ENCODE measurements around the gene NISCH. TPM values are rescaled to one million over a fixed set of nuclear protein-coding genes. Genes with fewer than 3 reads are reported as not detected.

Gene NISCH
- total RNA-seq, 6 experiments from 2014 or later, result 46.4 to 62.5 (median 55.8) TPM

DNA sequence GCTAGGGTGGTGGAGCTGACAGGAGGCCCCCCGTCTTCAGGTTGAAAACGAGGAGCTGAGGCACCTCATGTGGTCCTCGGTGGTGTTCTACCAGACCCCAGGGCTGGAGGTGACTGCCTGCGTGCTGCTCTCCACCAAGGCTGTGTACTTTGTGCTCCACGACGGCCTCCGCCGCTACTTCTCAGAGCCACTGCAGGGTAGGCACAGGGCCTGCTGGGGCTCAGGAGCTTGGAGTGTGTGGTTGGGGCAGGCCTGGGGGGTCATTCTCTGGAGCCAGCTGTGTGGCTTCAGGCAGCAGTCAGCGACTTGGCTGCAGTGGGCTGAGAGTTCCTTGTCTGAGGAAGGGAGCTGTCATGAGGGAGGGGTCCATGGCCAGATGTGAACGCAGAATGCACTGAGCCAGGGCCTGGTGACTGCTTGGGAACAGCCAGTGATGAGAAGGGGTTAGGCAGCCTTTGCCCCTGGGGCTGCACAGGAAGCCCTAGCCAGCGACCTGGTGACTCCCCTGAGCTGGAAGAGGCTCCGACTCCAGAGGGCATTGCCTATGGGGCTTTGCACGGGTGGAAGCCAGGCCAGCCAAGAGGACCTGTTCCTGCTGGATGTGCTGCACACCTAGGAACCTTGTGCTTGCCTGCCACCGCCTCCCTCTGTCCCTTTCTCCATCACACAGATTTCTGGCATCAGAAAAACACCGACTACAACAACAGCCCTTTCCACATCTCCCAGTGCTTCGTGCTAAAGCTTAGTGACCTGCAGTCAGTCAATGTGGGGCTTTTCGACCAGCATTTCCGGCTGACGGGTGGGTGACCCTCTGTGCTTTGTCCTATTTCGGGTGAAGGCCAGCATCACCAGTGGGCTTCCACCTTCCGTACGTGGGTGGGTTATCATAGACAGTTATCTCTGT lies 34.9 kb downstream of the NISCH start:
- Mint-ChIP-seq H3K36me3 (ENCODE audit: low read depth) (peaks cover 12% of the 10 kb centered on the region), H3K27ac (peak overlapping the region; percentile 74; the same call in 1 of the 2 replicates)

GRCh38 chr3:52490939-52491526 lies 35.6 kb downstream of the NISCH start:
- Mint-ChIP-seq H3K27ac (peak overlapping the region; percentile 74; the same call in 1 of the 2 replicates), H3K36me3 (ENCODE audit: low read depth) (peaks cover 12% of the 10 kb centered on the region), H3K27me3 (ENCODE audit: insufficient read depth) (peaks cover 4% of the 10 kb centered on the region), H3K9me3 (no peaks in the 10 kb centered on the region), H3K4me3 (no peak overlapping the region), H3K4me1 (ENCODE audit: low read depth) (peaks cover 19% of the 10 kb centered on the region)
- no peak for TF ChIP-seq CTCF (IDR thresholded peaks at IDR 0.05)
- peak; percentile 60 for DNase-seq

More for the DNA sequence above, 34.9 kb downstream of the NISCH start:
- TF ChIP-seq CTCF (IDR thresholded peaks at IDR 0.05), result no peak
- DNase-seq, result no peak
- Mint-ChIP-seq H3K4me1 (ENCODE audit: low read depth) (peaks cover 14% of the 10 kb centered on the region; the same call in 1 of the 2 replicates), H3K9me3 (no peaks in the 10 kb centered on the region), H3K4me3 (no peak overlapping the region), H3K27me3 (ENCODE audit: insufficient read depth) (peaks cover 4% of the 10 kb centered on the region)

GRCh38 chr3:52492059-52492458 lies 36.7 kb downstream of the NISCH start:
- no peak overlapping the region for H3K27ac Mint-ChIP-seq
- peaks cover 21% of the 10 kb centered on the region for H3K4me1 Mint-ChIP-seq (ENCODE audit: low read depth)
- peaks cover 12% of the 10 kb centered on the region for H3K36me3 Mint-ChIP-seq (ENCODE audit: low read depth)

DNA sequence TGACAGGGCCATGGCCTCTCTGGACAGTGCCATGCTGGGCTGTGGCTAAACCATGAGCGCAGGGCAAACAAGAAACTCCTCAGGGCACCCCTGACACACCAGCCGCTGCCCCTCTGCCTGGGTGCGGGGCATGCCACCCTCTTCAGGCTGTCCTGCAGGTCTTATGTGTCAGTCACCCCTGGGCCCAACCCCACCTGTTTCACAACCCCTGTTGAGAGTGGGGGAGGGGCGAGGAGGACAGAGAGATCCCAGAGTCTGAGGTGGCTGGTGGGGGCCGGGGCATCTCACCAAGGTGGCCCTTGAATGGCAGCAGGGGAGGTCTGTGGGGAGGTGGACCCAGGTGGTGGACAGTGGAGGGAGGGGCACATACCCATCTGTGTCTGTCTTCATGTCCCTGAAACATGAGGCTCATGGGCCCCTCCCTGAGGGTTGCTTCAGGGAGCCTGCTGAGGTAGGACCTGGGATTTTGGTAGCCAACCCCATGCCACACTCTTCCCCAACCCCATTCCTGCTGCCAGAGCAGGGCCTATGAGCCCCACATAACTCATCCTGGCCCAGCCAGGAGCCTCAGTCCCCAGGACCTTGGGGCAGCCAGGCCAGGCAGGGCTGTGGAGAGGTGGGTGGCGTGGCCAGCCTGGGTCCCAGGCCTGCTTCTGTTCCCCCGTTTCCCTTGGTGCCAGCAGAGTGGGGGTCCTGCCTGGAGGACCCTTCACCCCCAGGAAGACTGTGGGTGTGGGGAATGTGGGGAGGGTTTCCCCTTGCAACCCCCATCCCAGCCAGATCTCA lies 38.0 kb downstream of the NISCH start:
- no peak overlapping the region for H3K27ac Mint-ChIP-seq
- H3K4me1 Mint-ChIP-seq (ENCODE audit: low read depth), result peaks cover 26% of the 10 kb centered on the region
- no peak overlapping the region for H3K4me3 Mint-ChIP-seq
- DNase-seq, result no peak
- no peaks in the 10 kb centered on the region for H3K9me3 Mint-ChIP-seq
- H3K27me3 Mint-ChIP-seq (ENCODE audit: insufficient read depth), result peaks cover 2% of the 10 kb centered on the region; the same call in 1 of the 2 replicates
- peaks cover 7% of the 10 kb centered on the region for H3K36me3 Mint-ChIP-seq (ENCODE audit: low read depth)
- TF ChIP-seq CTCF (IDR thresholded peaks at IDR 0.05), result no peak

More at GRCh38 chr3:52492059-52492458, 36.7 kb downstream of the NISCH start:
- Mint-ChIP-seq H3K9me3 (no peaks in the 10 kb centered on the region), H3K27me3 (ENCODE audit: insufficient read depth) (peaks cover 4% of the 10 kb centered on the region), H3K4me3 (no peak overlapping the region)
- no peak for TF ChIP-seq CTCF (IDR thresholded peaks at IDR 0.05)
- DNase-seq, result no peak

- H3K27me3 Mint-ChIP-seq (ENCODE audit: insufficient read depth), result peaks cover 2% of the 10 kb centered on the region; the same call in 1 of the 2 replicates
- no peak overlapping the region for H3K4me3 Mint-ChIP-seq
- H3K27ac Mint-ChIP-seq, result no peak overlapping the region
- DNase-seq, result no peak
- H3K36me3 Mint-ChIP-seq (ENCODE audit: low read depth), result peaks cover 7% of the 10 kb centered on the region
- 0 out of 2 replicates have a peak, but pooled peaks have one; percentile 15 for TF ChIP-seq CTCF (IDR thresholded peaks at IDR 0.05)
- H3K4me1 Mint-ChIP-seq (ENCODE audit: low read depth), result peaks cover 30% of the 10 kb centered on the region
- H3K9me3 Mint-ChIP-seq, result no peaks in the 10 kb centered on the region
Observed at GRCh38 chr3:52494445-52494844, 39.0 kb downstream of the NISCH start.
